Measurements from ENCODE around the gene RFX1.

GRCh38 chr19:13989487-13989886 lies 16.6 kb downstream of the RFX1 start:
- TF ChIP-seq CTCF (conservative IDR thresholded peaks at IDR 0.05; ENCODE audit: low read length), result no peak
- no peak for TF ChIP-seq EZH2phosphoT487 (IDR thresholded peaks at IDR 0.05; ENCODE audit: borderline replicate concordance, low read depth, low read length)

Measured in OCI-LY7 (cell line).